Endothelial cell of umbilical vein (primary cell): ENCODE measurements around the gene TREM2. TPM values are rescaled to one million over a fixed set of nuclear protein-coding genes. Genes with fewer than 3 reads are reported as not detected.

ENCODE experiments used
- BruUV-seq: library from RNA; stranded (reverse); fragments of 400-500 nt; replicated peaks from 2 replicates; lab custom pipeline; 2021; lab: Mats Ljungman, UMichigan
- CTCF ChIA-PET: fragments of 300-600, 350-600 bp; sonication (Branson Sonifier 250); formaldehyde crosslinking; loops from one replicate; lab custom pipeline; 2021; ENCODE audit warnings: antibody characterized with exemption, inconsistent platforms; lab: Charles Lee
- POLR2A ChIA-PET: fragments of 300-600, 350-600 bp; sonication (Branson Sonifier 250); formaldehyde crosslinking; loops from one replicate; lab custom pipeline; 2021; ENCODE audit warnings: antibody characterized with exemption, inconsistent platforms; lab: Charles Lee
- DNase-seq: peaks from one replicate; pipeline ENCODE4 v3.0.0-alpha.2; 2011; ENCODE audit warnings: low read depth, low spot score
- FAIRE-seq: peaks from 2 replicates; lab custom pipeline; 2011; peaks lifted over from hg19 to GRCh38; lab: Jason Lieb, UNC
- H2AFZ ChIP-seq: 2 replicates; pipeline ENCODE4 v1.6.0; 2012; ENCODE audit warnings: low read depth, low read length, control low read depth, inconsistent platforms
- H3K27ac ChIP-seq: 2 replicates; pipeline ENCODE4 v1.5.1; 2011; ENCODE audit warnings: low read depth, mild to moderate bottlenecking, control low read depth, low read length, moderate library complexity; ENCODE audit not compliant: insufficient read depth
- H3K27me3 ChIP-seq, 2 experiments: 2 replicates each; pipeline versions ENCODE4 v1.6.0 to v1.6.1; 2011; ENCODE audit warnings: low read length in 2 of 2, mixed read lengths in 1 of 2; ENCODE audit not compliant: control insufficient read depth in 2 of 2, insufficient read depth in 2 of 2
- H3K36me3 ChIP-seq, 2 experiments: 2 replicates in 1 of 2; 3 replicates in 1 of 2; pipeline ENCODE4 v1.5.1; 2011; ENCODE audit warnings: low read length in 2 of 2, mild to moderate bottlenecking in 1 of 2, moderate library complexity in 1 of 2; ENCODE audit not compliant: control insufficient read depth in 2 of 2, insufficient read depth in 2 of 2; ENCODE audit errors: extremely low read depth in 1 of 2
- H3K4me1 ChIP-seq: 3 replicates; pipeline ENCODE4 v1.5.1; 2011; ENCODE audit warnings: mild to moderate bottlenecking, low read length; ENCODE audit not compliant: control insufficient read depth, insufficient read depth; ENCODE audit errors: extremely low read depth
- H3K4me2 ChIP-seq: 2 replicates; pipeline ENCODE4 v1.6.1; 2011; ENCODE audit warnings: low read length, control low read depth, mixed read lengths; ENCODE audit not compliant: insufficient read depth
- H3K4me3 ChIP-seq, 3 experiments: fragments of 200-600 bp in 1 of 3; sonication (generic), shearing (Covaris generic) in 1 of 3; replicated peaks in 1 of 3; 2 replicates each; pipeline ENCODE4 v1.5.1; 2011 to 2016; ENCODE audit warnings: control low read depth in 3 of 3, low read length in 3 of 3, mild to moderate bottlenecking in 2 of 3, inconsistent platforms in 1 of 3, low read depth in 1 of 3, moderate library complexity in 1 of 3; ENCODE audit not compliant: insufficient read depth in 1 of 3
- H3K79me2 ChIP-seq: 2 replicates; pipeline ENCODE4 v1.6.0; 2012; ENCODE audit warnings: low read length, inconsistent platforms; ENCODE audit not compliant: control insufficient read depth, insufficient read depth
- H3K9ac ChIP-seq: replicated peaks from 2 replicates; pipeline ENCODE3; 2011; ENCODE audit warnings: low read length, control low read depth; ENCODE audit not compliant: insufficient read depth; ENCODE audit errors: extremely low read depth
- H3K9me1 ChIP-seq: replicated peaks from 3 replicates; pipeline ENCODE4 v1.6.0; 2011; ENCODE audit warnings: mild to moderate bottlenecking, low read length; ENCODE audit not compliant: control insufficient read depth, insufficient read depth; ENCODE audit errors: extremely low read depth
- H3K9me3 ChIP-seq: replicated peaks from 2 replicates; pipeline ENCODE4 v1.5.1; 2012; ENCODE audit warnings: low read length, inconsistent platforms; ENCODE audit not compliant: control insufficient read depth, insufficient read depth
- H4K20me1 ChIP-seq: replicated peaks from 2 replicates; pipeline ENCODE3; 2011; ENCODE audit warnings: mild to moderate bottlenecking, low read length; ENCODE audit not compliant: control insufficient read depth, insufficient read depth; ENCODE audit errors: extremely low read depth
- EZH2 ChIP-seq: IDR thresholded peaks from 2 replicates; pipeline ENCODE4 v1.6.1; 2012; ENCODE audit warnings: borderline replicate concordance, low read depth, mild to moderate bottlenecking, moderate library complexity, low read length, inconsistent platforms; ENCODE audit not compliant: severe bottlenecking
- MYC ChIP-seq: IDR thresholded peaks from one replicate; pipeline ENCODE4 v1.6.1; 2011; ENCODE audit warnings: mild to moderate bottlenecking, low read depth, low read length
- POLR2A ChIP-seq: IDR thresholded peaks from 2 replicates; pipeline ENCODE4 v1.6.1; 2012; ENCODE audit warnings: low read depth, mild to moderate bottlenecking, control low read depth, low read length
- dilution Hi-C: fragments of 300-500 bp; cut with MboI; formaldehyde crosslinking; loops from one replicate; pipeline ENCODE4 v1.15.0; 2019; ENCODE audit warnings: low sequenced_read_pairs; ENCODE audit not compliant: extremely low pct_ligation_motif_present
- intact Hi-C: fragments of 100-400 bp; cut with micrococcal nuclease; formaldehyde crosslinking; loops from one replicate; pipeline ENCODE4 v1.10.0; 2022
- polyA plus RNA-seq, 4 experiments: library from polyadenylated mRNA; depleted of rRNA in 3 of 4; stranded (reverse) in 3 of 4; unstranded in 1 of 4; fragments of >200 nt; gene quantifications; 2 replicates each; pipeline versions ENCODE4 v1.2.1 to v1.2.3, GENCODE V29; 2011 to 2012; ENCODE audit warnings: missing spikeins in 1 of 4
- total RNA-seq: library from RNA; stranded (reverse); gene quantifications from 2 replicates; pipeline ENCODE4 v1.2.3, GENCODE V29; 2021
- TF ChIP-seq, protein P1 (sequence below), 2 donors: IDR thresholded peaks; 1 replicate in 1 of 2; 2 replicates in 1 of 2; pipeline ENCODE4 v1.5.1; 2011; ENCODE audit warnings: low read length in 2 of 2, mild to moderate bottlenecking in 2 of 2, moderate library complexity in 2 of 2, control low read depth in 1 of 2, inconsistent platforms in 1 of 2, low read depth in 1 of 2; ENCODE audit not compliant: insufficient read depth in 1 of 2; ENCODE audit errors: extremely low read depth in 1 of 2

Gene TREM2
- total and polyA plus RNA-seq, 2 donors (not counting 3 experiments of a cell fraction or from before 2014, with no cell fraction given), result not detected

DNA sequence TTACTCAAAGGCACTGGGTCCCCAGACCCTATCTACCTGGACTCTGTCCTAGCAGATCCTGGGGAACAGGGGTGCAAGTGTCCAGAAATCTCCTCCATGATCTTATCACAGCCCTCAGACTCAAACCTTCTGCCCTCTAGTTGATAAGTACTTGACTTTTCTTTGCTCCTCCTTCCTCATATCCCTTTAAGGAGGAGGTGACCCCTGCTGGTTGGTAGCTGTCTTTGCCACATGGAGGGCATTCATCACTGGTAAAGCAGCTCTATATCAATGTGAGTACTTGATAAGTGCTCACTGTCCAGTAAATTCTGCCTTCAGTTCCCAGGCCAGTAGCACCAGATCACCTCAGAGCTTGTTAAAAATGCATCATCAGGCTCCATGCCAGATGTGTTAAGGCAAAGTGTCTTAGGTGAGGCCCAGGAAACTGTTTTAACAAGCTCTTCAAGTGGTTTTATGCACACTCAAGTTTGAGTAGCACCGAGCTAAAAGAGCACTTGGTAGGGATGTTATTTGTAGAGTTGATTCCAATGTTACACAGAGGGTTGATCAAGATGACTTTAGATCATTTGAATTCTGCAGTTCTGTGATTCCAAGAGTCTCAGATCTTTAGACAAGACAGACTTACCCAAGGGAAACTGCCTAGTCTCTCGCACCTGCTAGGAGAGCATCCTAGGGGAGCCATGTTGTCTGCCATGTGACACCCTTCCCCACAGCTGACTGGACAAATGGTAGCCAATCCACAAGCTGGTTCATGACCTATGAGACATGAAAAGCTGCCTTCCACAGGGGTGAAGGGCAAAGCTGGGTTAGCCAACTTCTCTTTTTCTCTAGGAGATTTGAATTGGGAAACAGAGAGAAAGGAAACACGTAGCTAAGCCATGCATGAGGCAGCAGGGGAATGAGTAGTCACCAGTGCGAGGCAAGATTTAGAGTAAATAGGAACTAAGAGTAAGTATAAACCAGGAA, 19.4 kb upstream of the TREM2 start:
- dilution Hi-C loops (no loop called here), intact Hi-C loops (loop anchor here (1.0 kb wide), 2 partner anchors 84 to 90 kb away; no protein-coding TSS in a partner anchor)
- ChIA-PET CTCF (interaction anchor here (0.7 to 4.5 kb wide), 31 partner anchors 9 to 1836 kb away, joined by 3 to 89 read pairs (median 5); partner anchors contain the start of genes NFYA and OARD1), POLR2A (no interaction called here)
- H3K27me3 ChIP-seq, result peaks cover under 1 to 2% of the 10 kb centered on the region in 2 experiments
- H4K20me1 ChIP-seq, result no peaks in the 10 kb centered on the region
- FAIRE-seq (peak; percentile 77), DNase-seq (peak; percentile 73)
- H3K4me1 ChIP-seq, result no peaks in the 10 kb centered on the region
- no peak overlapping the region for H3K9ac ChIP-seq
- TF ChIP-seq MYC (no peak), EZH2 (no peak), POLR2A (no peak)
- TF ChIP-seq, protein P1, sequence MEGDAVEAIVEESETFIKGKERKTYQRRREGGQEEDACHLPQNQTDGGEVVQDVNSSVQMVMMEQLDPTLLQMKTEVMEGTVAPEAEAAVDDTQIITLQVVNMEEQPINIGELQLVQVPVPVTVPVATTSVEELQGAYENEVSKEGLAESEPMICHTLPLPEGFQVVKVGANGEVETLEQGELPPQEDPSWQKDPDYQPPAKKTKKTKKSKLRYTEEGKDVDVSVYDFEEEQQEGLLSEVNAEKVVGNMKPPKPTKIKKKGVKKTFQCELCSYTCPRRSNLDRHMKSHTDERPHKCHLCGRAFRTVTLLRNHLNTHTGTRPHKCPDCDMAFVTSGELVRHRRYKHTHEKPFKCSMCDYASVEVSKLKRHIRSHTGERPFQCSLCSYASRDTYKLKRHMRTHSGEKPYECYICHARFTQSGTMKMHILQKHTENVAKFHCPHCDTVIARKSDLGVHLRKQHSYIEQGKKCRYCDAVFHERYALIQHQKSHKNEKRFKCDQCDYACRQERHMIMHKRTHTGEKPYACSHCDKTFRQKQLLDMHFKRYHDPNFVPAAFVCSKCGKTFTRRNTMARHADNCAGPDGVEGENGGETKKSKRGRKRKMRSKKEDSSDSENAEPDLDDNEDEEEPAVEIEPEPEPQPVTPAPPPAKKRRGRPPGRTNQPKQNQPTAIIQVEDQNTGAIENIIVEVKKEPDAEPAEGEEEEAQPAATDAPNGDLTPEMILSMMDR (IDR thresholded peaks at IDR 0.05; ENCODE audit: extremely low read depth in 1 of 2, insufficient read depth in 1 of 2, low read depth in 1 of 2, low read length in 2 of 2), result peak; percentile 67 to 69
- BruUV-seq, result no TSS peak
- no peaks in the 10 kb centered on the region for H3K79me2 ChIP-seq
- no peaks in the 10 kb centered on the region for H3K9me3 ChIP-seq
- no peak overlapping the region for H3K27ac ChIP-seq
- no peak overlapping the region for H3K4me3 ChIP-seq
- H3K36me3 ChIP-seq, result no peaks in the 10 kb centered on the region
- no peaks in the 10 kb centered on the region for H3K9me1 ChIP-seq
- no peak overlapping the region for H3K4me2 ChIP-seq
- H2AFZ ChIP-seq, result no peak overlapping the region
